HEK293T (cell line): ENCODE measurements around the gene GABARAP.

ENCODE experiments used
- CTCF ChIA-PET: fragments of 350-600 bp; formaldehyde crosslinking; extraction: SDS; loops from one replicate; lab custom pipeline; 2021; ENCODE audit warnings: antibody characterized with exemption, inconsistent platforms; lab: Yijun Ruan, JAX
- POLR2A ChIA-PET: fragments of 350-600 bp; formaldehyde crosslinking; extraction: SDS; loops from one replicate; lab custom pipeline; 2020; ENCODE audit warnings: antibody characterized with exemption, inconsistent platforms; lab: Yijun Ruan, JAX
- DNase-seq: peaks from one replicate; pipeline ENCODE4 v3.0.0; 2012; ENCODE audit warnings: mixed read lengths; ENCODE audit errors: extremely low spot score
- ARNT ChIP-seq: fragments of 450-650 bp; IDR thresholded peaks from 2 replicates; pipeline ENCODE4 v1.6.1; 2017; ENCODE audit warnings: mild to moderate bottlenecking
- BHLHE40 ChIP-seq: fragments of 450-650 bp; IDR thresholded peaks from 2 replicates; pipeline ENCODE4 v1.6.1; 2016; ENCODE audit warnings: mild to moderate bottlenecking, moderate library complexity, borderline replicate concordance
- CTBP1 ChIP-seq: fragments of 450-650 bp; IDR thresholded peaks from 2 replicates; pipeline ENCODE4 v1.6.1; 2016; ENCODE audit warnings: borderline replicate concordance
- ELF4 ChIP-seq: fragments of 450-650 bp; IDR thresholded peaks from 2 replicates; pipeline ENCODE4 v1.6.1; 2017; ENCODE audit warnings: antibody characterized with exemption
- FOXA1 ChIP-seq: fragments of 450-650 bp; IDR thresholded peaks from 2 replicates; pipeline ENCODE4 v1.6.1; 2016; ENCODE audit warnings: mild to moderate bottlenecking
- FOXK2 ChIP-seq: fragments of 450-650 bp; IDR thresholded peaks from 2 replicates; pipeline ENCODE4 v1.6.1; 2016; ENCODE audit warnings: mild to moderate bottlenecking
- FOXM1 ChIP-seq: fragments of 450-650 bp; IDR thresholded peaks from 2 replicates; pipeline ENCODE4 v1.6.1; 2017; ENCODE audit warnings: mild to moderate bottlenecking, borderline replicate concordance
- HDGF ChIP-seq: fragments of 450-650 bp; IDR thresholded peaks from 2 replicates; pipeline ENCODE4 v1.6.1; 2017; ENCODE audit warnings: antibody characterized with exemption, borderline replicate concordance
- L3MBTL2 ChIP-seq: fragments of 450-650 bp; conservative IDR thresholded peaks from 2 replicates; pipeline ENCODE4 v1.6.1; 2016; ENCODE audit warnings: mild to moderate bottlenecking
- NFRKB ChIP-seq: fragments of 450-650 bp; IDR thresholded peaks from 2 replicates; pipeline ENCODE4 v1.6.1; 2016; ENCODE audit warnings: mild to moderate bottlenecking, moderate library complexity
- SUZ12 ChIP-seq: fragments of 450-650 bp; IDR thresholded peaks from 2 replicates; pipeline ENCODE4 v1.6.1; 2016; ENCODE audit warnings: mild to moderate bottlenecking
- TARDBP ChIP-seq: fragments of 450-650 bp; IDR thresholded peaks from 2 replicates; pipeline ENCODE4 v1.6.1; 2016
- ZNF384 ChIP-seq: fragments of 450-650 bp; IDR thresholded peaks from 2 replicates; pipeline ENCODE4 v1.6.1; 2016
- TF ChIP-seq, protein P1 (sequence below): fragments of 450-650 bp; IDR thresholded peaks from 2 replicates; pipeline ENCODE4 v1.6.1; 2016

Gene GABARAP

DNA sequence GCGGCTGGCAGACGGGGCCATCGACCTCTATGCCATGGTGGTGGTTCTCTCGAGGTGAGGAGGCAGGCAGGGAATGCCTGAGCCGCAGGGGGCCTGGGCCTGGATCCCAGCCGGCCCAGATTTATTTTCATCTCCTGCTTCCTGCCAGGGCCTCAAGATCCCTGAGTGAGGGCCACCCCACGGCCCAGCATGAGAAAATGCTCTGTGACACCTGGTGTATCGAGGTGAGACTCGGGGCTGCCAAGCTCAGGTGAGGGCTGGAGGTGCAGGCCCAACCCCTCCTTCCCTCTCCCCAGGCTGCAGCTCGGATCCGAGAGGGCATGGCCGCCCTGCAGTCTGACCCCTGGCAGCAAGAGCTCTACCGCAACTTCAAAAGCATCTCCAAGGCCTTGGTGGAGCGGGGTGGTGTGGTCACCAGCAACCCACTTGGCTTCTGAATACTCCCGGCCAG is 17.6 kb downstream of the GABARAP start:
- ChIA-PET CTCF (interaction anchor here (0.9 kb wide), 1 partner anchor 9 kb away, joined by 3 read pairs; no protein-coding TSS in a partner anchor), POLR2A (interaction anchor here (9.3 kb wide), 1 partner anchor 14 kb away, joined by 166 read pairs; the partner anchor contains the start of genes DVL2, GABARAP and PHF23)
- DNase-seq: no peak
- TF ChIP-seq L3MBTL2 (no peak), SUZ12 (no peak), FOXM1 (no peak), FOXA1 (no peak), TARDBP (no peak), CTBP1 (no peak)
- TF ChIP-seq, protein P1, sequence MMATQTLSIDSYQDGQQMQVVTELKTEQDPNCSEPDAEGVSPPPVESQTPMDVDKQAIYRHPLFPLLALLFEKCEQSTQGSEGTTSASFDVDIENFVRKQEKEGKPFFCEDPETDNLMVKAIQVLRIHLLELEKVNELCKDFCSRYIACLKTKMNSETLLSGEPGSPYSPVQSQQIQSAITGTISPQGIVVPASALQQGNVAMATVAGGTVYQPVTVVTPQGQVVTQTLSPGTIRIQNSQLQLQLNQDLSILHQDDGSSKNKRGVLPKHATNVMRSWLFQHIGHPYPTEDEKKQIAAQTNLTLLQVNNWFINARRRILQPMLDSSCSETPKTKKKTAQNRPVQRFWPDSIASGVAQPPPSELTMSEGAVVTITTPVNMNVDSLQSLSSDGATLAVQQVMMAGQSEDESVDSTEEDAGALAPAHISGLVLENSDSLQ: no peak

DNA sequence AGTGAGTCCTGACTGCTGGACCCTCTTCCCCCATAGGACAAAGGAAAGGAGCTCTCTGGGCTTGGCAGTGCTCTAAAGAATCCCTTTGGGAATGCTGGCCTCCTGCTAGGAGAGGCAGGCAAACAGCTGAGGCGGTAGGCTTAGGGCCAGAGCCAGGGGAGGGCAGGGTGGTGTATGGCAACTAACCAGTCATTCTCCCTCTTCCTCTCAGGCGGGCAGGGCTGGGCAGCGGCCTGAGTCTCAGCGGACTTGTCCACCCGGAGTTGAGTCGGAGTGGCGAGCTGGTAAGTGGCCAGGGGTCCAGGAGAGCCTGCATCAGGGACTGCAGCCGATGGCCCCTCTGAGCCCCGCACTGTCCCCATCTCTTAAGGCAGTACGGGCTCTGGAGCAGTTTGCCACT is 18.1 kb downstream of the GABARAP start:
- ChIA-PET CTCF (interaction anchor here (0.9 kb wide), 1 partner anchor 8 kb away, joined by 3 read pairs; no protein-coding TSS in a partner anchor), POLR2A (interaction anchor here (9.3 kb wide), 1 partner anchor 15 kb away, joined by 166 read pairs; the partner anchor contains the start of genes DVL2, GABARAP and PHF23)
- no peak for TF ChIP-seq TARDBP
- TF ChIP-seq BHLHE40: no peak
- no peak for TF ChIP-seq L3MBTL2
- no peak for TF ChIP-seq CTBP1
- TF ChIP-seq ELF4: no peak
- TF ChIP-seq FOXK2: no peak
- TF ChIP-seq ARNT: no peak
- no peak for TF ChIP-seq NFRKB
- DNase-seq: no peak

DNA sequence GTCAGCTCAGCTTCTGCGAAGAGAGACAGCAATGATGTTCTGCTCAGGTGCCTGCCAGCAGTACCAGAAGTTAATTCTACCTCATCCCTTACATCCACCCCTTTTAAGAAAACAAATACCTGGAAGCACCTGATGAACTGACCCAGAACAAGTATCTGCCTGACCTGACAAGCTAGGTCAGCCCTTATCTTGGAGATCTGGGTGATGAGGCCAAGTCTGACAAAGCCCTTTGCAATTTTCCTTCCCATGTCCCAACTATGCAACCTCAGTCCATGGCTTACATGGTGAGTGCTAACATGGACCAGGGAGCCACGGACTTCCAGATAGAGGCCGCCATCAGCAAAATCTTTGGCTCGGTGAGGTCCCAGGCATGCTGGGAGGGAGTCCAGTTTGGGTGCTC is 18.9 kb downstream of the GABARAP start:
- ChIA-PET POLR2A (interaction anchor here (9.3 kb wide), 1 partner anchor 15 kb away, joined by 166 read pairs; the partner anchor contains the start of genes DVL2, GABARAP and PHF23), CTCF (no interaction called here)
- no peak for DNase-seq
- no peak for TF ChIP-seq FOXM1

DNA sequence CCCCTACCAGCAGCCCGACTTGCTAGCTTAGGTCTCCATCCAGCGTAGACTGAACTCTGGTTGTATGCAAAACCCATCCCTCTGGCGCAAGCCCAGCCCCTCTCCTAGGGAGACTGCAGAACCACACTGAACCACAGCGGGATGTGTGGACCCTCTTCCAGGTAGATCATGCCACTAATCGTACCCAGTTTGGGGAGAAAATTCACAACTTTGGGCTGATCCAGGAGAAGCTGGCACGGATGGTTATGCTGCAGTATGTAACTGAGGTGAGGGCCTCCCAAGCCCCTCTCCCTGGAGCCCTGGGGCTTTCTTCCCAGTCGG is 19.3 kb downstream of the GABARAP start:
- ChIA-PET POLR2A (interaction anchor here (9.3 kb wide), 1 partner anchor 16 kb away, joined by 166 read pairs; the partner anchor contains the start of genes DVL2, GABARAP and PHF23), CTCF (interaction anchor here (1.1 kb wide), 1 partner anchor 177 kb away, joined by 5 read pairs; no protein-coding TSS in a partner anchor)
- no peak for DNase-seq
- no peak for TF ChIP-seq HDGF

DNA sequence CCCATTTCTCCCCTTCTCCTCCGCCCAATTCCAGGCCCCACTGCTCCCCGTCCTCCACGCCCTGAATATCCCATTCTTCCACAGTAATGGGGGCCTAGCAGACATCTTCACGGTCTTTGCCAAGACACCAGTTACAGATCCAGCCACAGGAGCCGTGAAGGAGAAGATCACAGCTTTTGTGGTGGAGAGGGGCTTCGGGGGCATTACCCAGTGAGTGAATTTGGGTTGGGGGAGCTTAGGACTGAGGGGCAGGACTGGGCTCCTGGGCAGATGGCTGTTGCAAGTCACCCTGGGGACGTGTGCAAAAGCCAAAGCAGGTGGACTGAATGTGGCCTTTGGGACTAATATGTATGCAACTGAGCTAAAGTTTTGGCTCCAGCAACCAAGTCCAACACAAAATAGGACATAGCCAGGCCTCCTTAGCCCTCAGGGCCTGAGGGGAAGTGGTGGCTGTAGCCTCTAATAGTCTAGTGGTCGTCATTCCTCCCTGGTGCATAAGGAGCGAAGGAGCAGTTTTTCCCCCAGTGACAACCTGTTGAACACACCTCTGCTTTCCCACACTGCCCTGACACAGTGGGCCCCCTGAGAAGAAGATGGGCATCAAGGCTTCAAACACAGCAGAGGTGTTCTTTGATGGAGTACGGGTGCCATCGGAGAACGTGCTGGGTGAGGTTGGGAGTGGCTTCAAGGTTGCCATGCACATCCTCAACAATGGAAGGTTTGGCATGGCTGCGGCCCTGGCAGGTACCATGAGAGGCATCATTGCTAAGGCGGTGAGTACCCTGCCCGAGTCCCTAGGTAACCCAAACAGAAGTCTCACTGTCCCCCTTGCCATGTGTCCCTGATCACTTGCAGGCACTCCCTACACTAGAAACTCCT is 19.9 kb downstream of the GABARAP start:
- ChIA-PET POLR2A (interaction anchor here (0.8 to 9.3 kb wide), 4 partner anchors 11 to 176 kb away, joined by 3 to 166 read pairs (median 8); partner anchors contain the start of genes DVL2, GABARAP and PHF23), CTCF (interaction anchor here (0.6 to 1.1 kb wide), 2 partner anchors 43 to 177 kb away, joined by 5 read pairs; no protein-coding TSS in a partner anchor)
- TF ChIP-seq ELF4: no peak
- DNase-seq: no peak

DNA sequence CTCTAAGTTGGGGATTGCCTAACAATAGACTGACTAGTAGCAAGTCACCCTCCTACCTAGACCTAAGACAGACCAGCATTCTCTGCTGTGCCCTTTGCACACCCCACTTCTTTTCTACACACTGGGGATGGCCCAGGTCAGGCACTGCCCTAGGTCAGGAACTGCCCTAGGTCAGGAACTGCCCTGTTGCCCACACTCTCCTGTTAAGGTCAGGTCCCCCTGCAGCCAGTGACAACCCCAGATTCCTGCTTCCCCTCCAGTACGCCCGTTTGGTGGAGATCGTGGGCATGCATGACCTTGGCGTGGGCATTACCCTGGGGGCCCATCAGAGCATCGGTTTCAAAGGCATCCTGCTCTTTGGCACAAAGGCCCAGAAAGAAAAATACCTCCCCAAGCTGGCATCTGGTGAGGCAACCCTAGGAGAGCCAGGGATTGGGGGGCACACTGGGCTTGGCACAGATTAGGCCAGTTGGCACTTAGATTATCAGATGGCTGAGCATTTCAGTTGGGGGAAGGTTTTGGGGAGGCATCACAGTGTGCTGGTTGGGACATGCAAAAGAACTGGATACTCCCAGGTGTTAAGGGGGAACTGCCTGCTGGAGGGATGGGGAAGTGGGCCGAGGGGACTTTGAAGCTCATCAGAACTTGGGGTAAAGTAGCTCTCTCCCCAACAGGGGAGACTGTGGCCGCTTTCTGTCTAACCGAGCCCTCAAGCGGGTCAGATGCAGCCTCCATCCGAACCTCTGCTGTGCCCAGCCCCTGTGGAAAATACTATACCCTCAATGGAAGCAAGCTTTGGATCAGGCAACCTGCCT is 20.8 kb downstream of the GABARAP start:
- no peak for TF ChIP-seq HDGF
- TF ChIP-seq FOXM1: no peak
- no peak for TF ChIP-seq FOXK2
- TF ChIP-seq, protein P1: no peak
- no peak for TF ChIP-seq L3MBTL2
- TF ChIP-seq TARDBP: no peak
- no peak for TF ChIP-seq ZNF384
- no peak for TF ChIP-seq BHLHE40
- ChIA-PET POLR2A (interaction anchor here (0.7 to 9.3 kb wide), 16 partner anchors 10 to 175 kb away, joined by 3 to 166 read pairs (median 3); partner anchors contain the start of genes CTDNEP1, DVL2, ELP5 and GABARAP), CTCF (interaction anchor here (0.9 to 1.4 kb wide), 2 partner anchors 15 to 21 kb away, joined by 4 read pairs; partner anchors contain the start of gene GABARAP)
- DNase-seq: no peak
